Naive thymus-derived CD4-positive, alpha-beta T cell (primary cell): ENCODE measurements around the gene SETD3. TPM values are rescaled to one million over a fixed set of nuclear protein-coding genes. Genes with fewer than 3 reads are reported as not detected.

Source experiments
- ATAC-seq: fragments of 150-1000 bp; cut with Tn5 transposase; 2 replicates; pipeline ENCODE4 v1.10.0; 2021; ENCODE audit warnings: mild to moderate bottlenecking, moderate library complexity
- CTCF ChIA-PET: fragments of 350-600 bp; sonication (Branson Sonifier 250); formaldehyde crosslinking; loops from one replicate; lab custom pipeline; 2021; ENCODE audit warnings: antibody characterized with exemption; lab: Charles Lee
- POLR2A ChIA-PET: fragments of 350-600 bp; sonication (Branson Sonifier 250); formaldehyde crosslinking; loops from one replicate; lab custom pipeline; 2021; ENCODE audit warnings: antibody characterized with exemption, inconsistent platforms; lab: Charles Lee
- DNase-seq, 9 donors: peaks; one replicate each; pipeline versions ENCODE4 v3.0.0 to v3.0.0-alpha.2; 2020 to 2022; ENCODE audit warnings: mixed read lengths in 1 of 9
- H3K27ac ChIP-seq: one replicate; pipeline ENCODE4 v1.7.0; 2013; ENCODE audit warnings: mild to moderate bottlenecking, low read depth, low read length, moderate library complexity
- H3K27me3 ChIP-seq, 2 donors: one replicate each; pipeline ENCODE4 v1.7.0; 2013; ENCODE audit warnings: low read length in 2 of 2, mild to moderate bottlenecking in 2 of 2, moderate library complexity in 2 of 2; ENCODE audit not compliant: control insufficient read depth in 2 of 2, insufficient read depth in 2 of 2
- H3K36me3 ChIP-seq, 3 experiments: 1 replicate in 2 of 3; 2 replicates in 1 of 3; pipeline ENCODE4 v1.7.0; 2013; ENCODE audit warnings: low read length in 3 of 3, mild to moderate bottlenecking in 3 of 3, moderate library complexity in 1 of 3; ENCODE audit not compliant: insufficient read depth in 3 of 3, control insufficient read depth in 2 of 3
- H3K4me1 ChIP-seq, 2 donors: one replicate each; pipeline ENCODE4 v1.7.0; 2013; ENCODE audit warnings: low read length in 2 of 2, mild to moderate bottlenecking in 2 of 2, moderate library complexity in 1 of 2; ENCODE audit not compliant: control insufficient read depth in 2 of 2, insufficient read depth in 2 of 2
- H3K4me3 ChIP-seq: 2 replicates; pipeline ENCODE4 v1.7.0; 2013; ENCODE audit warnings: mild to moderate bottlenecking, low read length
- H3K9me3 ChIP-seq, 3 experiments: 1 replicate in 2 of 3; 2 replicates in 1 of 3; pipeline ENCODE4 v1.7.0; 2013; ENCODE audit warnings: low read length in 3 of 3; ENCODE audit not compliant: control insufficient read depth in 2 of 3
- H3K27ac Mint-ChIP-seq, 9 donors: one replicate each; pipeline ENCODE4 v1.8.0; 2020 to 2022; ENCODE audit warnings: mixed read lengths in 9 of 9, mild to moderate bottlenecking in 8 of 9, moderate library complexity in 5 of 9, inconsistent platforms in 2 of 9
- H3K27me3 Mint-ChIP-seq, 5 donors: one replicate each; pipeline ENCODE4 v1.8.0; 2021 to 2022; ENCODE audit warnings: mixed read lengths in 5 of 5, mild to moderate bottlenecking in 1 of 5
- H3K36me3 Mint-ChIP-seq, 5 donors: one replicate each; pipeline ENCODE4 v1.8.0; 2020 to 2022; ENCODE audit warnings: mixed read lengths in 5 of 5, mild to moderate bottlenecking in 3 of 5, inconsistent platforms in 1 of 5
- H3K4me1 Mint-ChIP-seq, 7 donors: one replicate each; pipeline ENCODE4 v1.8.0; 2020 to 2022; ENCODE audit warnings: mixed read lengths in 7 of 7, mild to moderate bottlenecking in 3 of 7, inconsistent platforms in 1 of 7
- H3K4me3 Mint-ChIP-seq, 10 donors: one replicate each; pipeline ENCODE4 v1.8.0; 2020 to 2022; ENCODE audit warnings: mild to moderate bottlenecking in 10 of 10, mixed read lengths in 10 of 10, moderate library complexity in 6 of 10, inconsistent platforms in 2 of 10
- H3K9me3 Mint-ChIP-seq, 11 donors: one replicate each; pipeline ENCODE4 v1.8.0; 2020 to 2022; ENCODE audit warnings: mixed read lengths in 11 of 11, mild to moderate bottlenecking in 4 of 11, inconsistent platforms in 1 of 11, moderate library complexity in 1 of 11
- intact Hi-C, 2 donors: fragments of 100-400 bp; cut with micrococcal nuclease; formaldehyde crosslinking; loops; one replicate each; pipeline ENCODE4 v1.15.1; 2023
- polyA plus RNA-seq, 2 donors: library from polyadenylated mRNA; unstranded; fragments of 300-500 nt; fragmentation: Illumina TruSeq; gene quantifications; one replicate each; pipeline ENCODE4 v1.2.3, GENCODE V29; 2021
- total RNA-seq, 6 experiments: library from RNA in 5 of 6; stranded (reverse) in 5 of 6; gene quantifications; 1 replicate in 5 of 6; 2 replicates in 1 of 6; pipeline ENCODE4 v1.2.3 and lab custom pipeline; 2021 to 2026

The SETD3 gene
- total and polyA plus RNA-seq, 7 experiments from 2014 or later, result 32.2 to 59.4 (median 53.0) TPM

DNA sequence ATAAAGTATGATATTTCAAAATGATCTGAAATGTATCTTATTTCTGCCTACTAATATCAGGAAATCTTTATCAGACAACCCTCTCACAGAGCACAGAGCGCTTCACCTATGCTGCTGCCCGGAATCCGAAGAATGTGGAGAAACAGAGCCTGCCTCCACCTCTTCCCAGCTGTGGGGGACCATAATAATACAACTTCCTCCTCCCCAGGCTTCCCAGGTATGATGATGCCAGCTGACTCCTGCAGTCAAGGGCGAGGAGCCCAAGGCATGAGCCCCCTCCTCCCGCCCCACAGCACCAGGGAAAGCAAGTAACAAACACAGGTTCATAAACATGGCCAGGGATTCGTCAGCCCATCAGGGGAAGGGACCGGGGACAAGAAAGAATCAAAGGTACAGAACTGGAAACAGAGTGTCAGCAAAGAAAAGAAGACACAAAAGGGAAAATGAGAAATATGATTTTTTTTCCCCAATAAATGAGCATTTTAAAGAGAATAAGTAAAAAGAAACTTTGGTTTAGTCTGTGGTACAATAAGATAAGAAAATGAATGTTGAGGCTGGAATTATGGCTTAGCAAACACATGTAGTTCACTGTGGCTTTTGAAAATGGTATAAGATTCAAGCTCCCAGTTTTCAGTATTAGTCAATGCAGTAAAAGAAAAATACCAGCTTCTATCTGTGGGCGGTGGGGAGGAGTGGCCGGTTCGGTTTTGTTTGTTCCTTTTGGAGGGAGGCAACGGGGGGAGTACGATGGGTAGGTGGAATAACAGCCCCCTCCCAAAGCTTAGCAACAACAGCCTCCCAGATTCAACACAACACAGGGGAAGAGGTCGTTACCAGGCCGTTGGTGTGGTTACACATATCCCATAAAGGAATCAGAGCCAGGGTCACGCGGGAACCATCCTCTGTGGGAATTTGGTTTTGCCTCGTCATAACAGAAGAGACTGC, 68.3 kb downstream of the SETD3 start:
- Histone ChIP-seq H3K27ac (no peak overlapping the region), H3K4me3 (no peak overlapping the region), H3K27me3 (no peaks in the 10 kb centered on the region), H3K36me3 (peaks cover 5 to 27% (median 8%) of the 10 kb centered on the region in 3 experiments), H3K9me3 (no peaks in the 10 kb centered on the region), H3K4me1 (peaks cover 0 to 4% of the 10 kb centered on the region in 2 donors)
- ChIA-PET CTCF (no interaction called here), POLR2A (no interaction called here)
- DNase-seq (no peak), ATAC-seq (no peak)
- intact Hi-C loops, result no loop called here
- Mint-ChIP-seq H3K9me3 (no peaks in the 10 kb centered on the region), H3K27ac (peak overlapping the region in 3 of 9 donors; percentile 26 to 51 (median 40)), H3K4me1 (peaks cover 0 to 17% (median 6%) of the 10 kb centered on the region in 7 donors), H3K27me3 (no peaks in the 10 kb centered on the region), H3K36me3 (peaks cover 6 to 39% (median 23%) of the 10 kb centered on the region in 5 donors), H3K4me3 (no peak overlapping the region)

DNA sequence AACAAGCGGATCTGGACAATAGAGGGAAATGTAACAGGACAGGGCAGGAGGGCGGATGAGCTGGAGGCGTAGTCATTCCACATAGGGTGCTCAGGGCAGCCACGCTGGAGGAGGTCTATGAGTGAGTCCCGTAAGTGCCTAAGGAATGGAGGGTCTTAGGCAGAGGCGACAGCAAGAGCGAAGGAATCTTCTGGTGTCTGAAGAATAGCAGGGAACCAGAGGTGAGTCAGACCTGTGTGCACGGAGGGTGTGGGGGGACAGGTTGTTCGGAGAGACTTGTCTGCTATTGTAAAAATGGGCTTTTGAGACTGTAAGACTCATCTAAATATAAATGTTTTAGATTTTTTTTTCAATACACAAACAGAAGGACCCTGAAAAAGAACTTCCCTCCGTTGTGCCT, 70.6 kb downstream of the SETD3 start:
- peaks cover 6 to 52% (median 25%) of the 10 kb centered on the region in 5 donors for H3K36me3 Mint-ChIP-seq
- no peak for DNase-seq
- intact Hi-C loops, result no loop called here
- H3K4me1 Mint-ChIP-seq, result peaks cover 0 to 13% (median 0%) of the 10 kb centered on the region in 7 donors
- H3K27me3 Mint-ChIP-seq, result no peaks in the 10 kb centered on the region
- ChIA-PET CTCF (interaction anchor here (1.1 kb wide), 1 partner anchor 16 kb away, joined by 3 read pairs; no protein-coding TSS in a partner anchor), POLR2A (interaction anchor here (0.8 kb wide), 1 partner anchor 10 kb away, joined by 4 read pairs; no protein-coding TSS in a partner anchor)
- no peaks in the 10 kb centered on the region for H3K9me3 Mint-ChIP-seq
- no peak for ATAC-seq
- Histone ChIP-seq H3K27me3 (no peaks in the 10 kb centered on the region), H3K4me3 (no peak overlapping the region), H3K9me3 (no peaks in the 10 kb centered on the region), H3K27ac (no peak overlapping the region), H3K4me1 (no peaks in the 10 kb centered on the region), H3K36me3 (peaks cover 5 to 47% (median 8%) of the 10 kb centered on the region in 3 experiments)
- H3K4me3 Mint-ChIP-seq, result no peak overlapping the region
- H3K27ac Mint-ChIP-seq, result no peak overlapping the region

DNA sequence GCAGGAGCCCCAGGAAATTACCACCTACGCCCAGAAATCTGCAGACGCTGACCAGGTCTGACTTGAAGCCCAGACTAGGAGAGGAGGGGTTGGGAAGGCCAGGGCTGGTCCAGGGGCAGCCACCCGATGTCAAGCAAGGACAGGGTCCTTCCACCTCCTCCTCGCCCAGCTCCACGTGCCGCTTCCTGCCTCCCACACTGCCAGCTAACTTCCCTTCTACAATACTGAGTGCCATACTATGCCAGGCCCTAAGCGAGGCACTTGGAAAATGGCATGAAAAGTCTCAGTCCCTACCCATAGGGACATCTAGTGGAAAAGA, 71.7 kb downstream of the SETD3 start:
- Histone ChIP-seq H3K4me1 (no peaks in the 10 kb centered on the region), H3K9me3 (no peaks in the 10 kb centered on the region), H3K36me3 (peaks cover 5 to 57% (median 8%) of the 10 kb centered on the region in 3 experiments), H3K4me3 (no peak overlapping the region), H3K27ac (no peak overlapping the region), H3K27me3 (no peaks in the 10 kb centered on the region)
- H3K4me1 Mint-ChIP-seq, result peaks cover 0 to 9% (median 0%) of the 10 kb centered on the region in 7 donors
- DNase-seq (no peak), ATAC-seq (no peak)
- H3K27ac Mint-ChIP-seq, result no peak overlapping the region
- CTCF ChIA-PET, result interaction anchor here (1.1 kb wide), 1 partner anchor 15 kb away, joined by 3 read pairs; no protein-coding TSS in a partner anchor
- H3K9me3 Mint-ChIP-seq, result no peaks in the 10 kb centered on the region
- no peak overlapping the region for H3K4me3 Mint-ChIP-seq
- intact Hi-C loops, result no loop called here
- H3K27me3 Mint-ChIP-seq, result no peaks in the 10 kb centered on the region
- POLR2A ChIA-PET, result no interaction called here
- H3K36me3 Mint-ChIP-seq, result peaks cover 6 to 52% (median 19%) of the 10 kb centered on the region in 5 donors

DNA sequence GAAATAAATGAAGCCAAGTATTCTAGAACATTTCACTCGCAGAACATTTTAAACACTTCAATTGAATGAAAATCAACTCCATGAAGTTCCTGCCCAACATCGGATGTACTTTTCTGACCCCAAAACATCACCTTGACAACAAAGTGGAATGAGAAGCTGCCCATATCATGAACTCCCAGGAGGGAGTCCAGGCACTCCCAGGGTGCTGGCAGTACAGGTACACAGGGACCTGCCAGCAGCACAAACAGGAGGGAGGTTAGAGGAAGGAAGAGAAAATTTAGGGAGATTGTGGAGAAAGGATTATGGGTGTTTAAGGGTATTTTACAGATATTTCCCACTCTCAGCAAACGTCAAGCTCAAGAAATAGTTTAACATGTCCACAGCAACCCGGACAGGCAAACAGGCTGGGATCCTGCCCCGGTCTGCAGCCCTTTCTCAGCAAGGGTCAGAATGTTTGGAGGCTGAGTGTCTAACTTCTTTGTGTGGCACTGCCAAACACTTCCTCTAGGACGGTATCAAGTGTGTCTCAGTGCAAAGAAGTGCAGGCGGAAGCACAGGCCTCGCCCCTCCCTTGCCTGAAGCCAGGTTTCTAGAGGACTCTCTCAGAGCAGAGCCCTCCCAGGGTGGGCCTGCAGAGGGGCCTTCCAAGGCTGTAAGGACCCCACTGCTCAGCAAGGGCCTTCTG, 72.2 kb downstream of the SETD3 start:
- no peaks in the 10 kb centered on the region for H3K9me3 Mint-ChIP-seq
- H3K27ac Mint-ChIP-seq, result peak overlapping the region in 2 of 9 donors; percentile 52 to 59
- no peak for DNase-seq
- H3K36me3 Mint-ChIP-seq, result peaks cover 6 to 50% (median 15%) of the 10 kb centered on the region in 5 donors
- no peaks in the 10 kb centered on the region for H3K27me3 Mint-ChIP-seq
- ChIA-PET POLR2A (no interaction called here), CTCF (interaction anchor here (0.9 to 1.1 kb wide), 2 partner anchors 15 to 17 kb away, joined by 3 to 4 read pairs; no protein-coding TSS in a partner anchor)
- no peak overlapping the region for H3K27ac ChIP-seq
- ATAC-seq, result no peak
- H3K4me3 Mint-ChIP-seq, result no peak overlapping the region
- H3K36me3 ChIP-seq, result peaks cover 5 to 56% (median 5%) of the 10 kb centered on the region in 3 experiments
- peaks cover 0 to 9% (median 2%) of the 10 kb centered on the region in 7 donors for H3K4me1 Mint-ChIP-seq
- H3K9me3 ChIP-seq, result no peaks in the 10 kb centered on the region
- intact Hi-C loops, result no loop called here
- H3K4me3 ChIP-seq, result no peak overlapping the region
- no peaks in the 10 kb centered on the region for H3K27me3 ChIP-seq
- no peaks in the 10 kb centered on the region for H3K4me1 ChIP-seq

DNA sequence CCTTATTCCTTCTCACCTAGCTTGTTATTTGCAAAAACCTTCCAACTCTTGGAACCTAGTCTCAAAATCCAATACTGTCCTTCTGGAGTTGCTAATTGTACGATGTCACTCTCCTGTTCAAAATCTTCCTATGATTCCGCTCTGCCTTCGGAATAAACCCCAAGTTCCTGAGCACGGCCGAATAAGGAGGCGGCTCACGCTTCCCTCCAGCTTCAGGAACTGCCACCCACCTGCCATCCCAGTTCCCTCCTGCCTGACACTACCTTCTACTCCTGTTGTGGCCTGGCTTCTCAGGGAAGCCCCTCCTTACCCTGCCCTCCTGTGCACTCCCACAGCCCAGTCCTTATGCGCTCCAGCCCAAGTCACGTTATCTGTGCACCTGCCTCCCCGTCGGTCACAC, 73.2 kb downstream of the SETD3 start:
- CTCF ChIA-PET, result interaction anchor here (0.5 to 0.9 kb wide), 2 partner anchors 16 to 489 kb away, joined by 4 read pairs; no protein-coding TSS in a partner anchor
- H3K27ac Mint-ChIP-seq, result peak overlapping the region in 1 of 9 donors; percentile 84
- Histone ChIP-seq H3K27me3 (no peaks in the 10 kb centered on the region), H3K27ac (no peak overlapping the region), H3K36me3 (peaks cover 5 to 55% (median 5%) of the 10 kb centered on the region in 3 experiments), H3K9me3 (no peaks in the 10 kb centered on the region), H3K4me1 (no peaks in the 10 kb centered on the region), H3K4me3 (no peak overlapping the region)
- H3K9me3 Mint-ChIP-seq, result no peaks in the 10 kb centered on the region
- H3K4me3 Mint-ChIP-seq, result no peak overlapping the region
- H3K4me1 Mint-ChIP-seq, result peaks cover 4 to 12% (median 8%) of the 10 kb centered on the region in 7 donors
- intact Hi-C loops, result no loop called here
- DNase-seq (no peak), ATAC-seq (no peak)
- POLR2A ChIA-PET, result no interaction called here
- peaks cover 4 to 52% (median 14%) of the 10 kb centered on the region in 5 donors for H3K36me3 Mint-ChIP-seq
- no peaks in the 10 kb centered on the region for H3K27me3 Mint-ChIP-seq

DNA sequence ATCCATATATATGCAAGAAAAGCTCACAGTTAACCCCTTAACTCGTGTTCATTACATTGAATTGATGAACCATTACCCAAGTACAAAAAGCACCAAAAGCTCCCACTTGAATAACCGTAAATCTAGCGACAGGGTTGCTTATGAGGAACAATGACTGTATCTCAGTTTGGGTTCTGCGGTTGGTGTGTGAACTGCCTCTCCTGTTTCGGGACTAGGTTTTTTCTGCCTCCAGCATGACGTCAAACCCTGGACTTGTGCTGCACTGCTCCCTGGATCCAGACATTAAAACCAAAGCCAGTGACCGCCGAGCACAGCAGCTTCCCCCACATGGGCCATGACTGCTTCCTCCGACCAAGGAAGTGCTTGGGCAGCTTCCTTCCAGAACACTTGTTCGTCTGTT, 77.7 kb downstream of the SETD3 start:
- peak overlapping the region in 3 of 9 donors; percentile 1 to 74 (median 53) for H3K27ac Mint-ChIP-seq
- peaks cover 0 to 64% (median 0%) of the 10 kb centered on the region in 3 experiments for H3K36me3 ChIP-seq

More for the DNA sequence above, 77.7 kb downstream of the SETD3 start:
- Mint-ChIP-seq H3K27me3 (no peaks in the 10 kb centered on the region), H3K36me3 (peaks cover 8 to 51% (median 21%) of the 10 kb centered on the region in 5 donors), H3K4me3 (no peak overlapping the region), H3K9me3 (no peaks in the 10 kb centered on the region), H3K4me1 (peaks cover 9 to 18% (median 16%) of the 10 kb centered on the region in 7 donors)
- ATAC-seq (no peak), DNase-seq (no peak)
- intact Hi-C loops, result no loop called here
- ChIA-PET POLR2A (interaction anchor here (0.6 kb wide), 2 partner anchors 15 to 1383 kb away, joined by 3 to 4 read pairs; no protein-coding TSS in a partner anchor), CTCF (interaction anchor here (0.7 to 1.1 kb wide), 3 partner anchors 10 to 52 kb away, joined by 3 to 4 read pairs (median 4); no protein-coding TSS in a partner anchor)
- H3K4me3 ChIP-seq, result no peak overlapping the region
- no peak overlapping the region for H3K27ac ChIP-seq
- H3K27me3 ChIP-seq, result no peaks in the 10 kb centered on the region
- H3K9me3 ChIP-seq, result no peaks in the 10 kb centered on the region
- no peaks in the 10 kb centered on the region for H3K4me1 ChIP-seq
